ENCODE data around the gene FSCN2. TPM values are rescaled to one million over a fixed set of nuclear protein-coding genes. Genes with fewer than 3 reads are reported as not detected.

FSCN2 gene
- total RNA-seq, 1 experiment from 2014 or later: 1.6 TPM

DNA sequence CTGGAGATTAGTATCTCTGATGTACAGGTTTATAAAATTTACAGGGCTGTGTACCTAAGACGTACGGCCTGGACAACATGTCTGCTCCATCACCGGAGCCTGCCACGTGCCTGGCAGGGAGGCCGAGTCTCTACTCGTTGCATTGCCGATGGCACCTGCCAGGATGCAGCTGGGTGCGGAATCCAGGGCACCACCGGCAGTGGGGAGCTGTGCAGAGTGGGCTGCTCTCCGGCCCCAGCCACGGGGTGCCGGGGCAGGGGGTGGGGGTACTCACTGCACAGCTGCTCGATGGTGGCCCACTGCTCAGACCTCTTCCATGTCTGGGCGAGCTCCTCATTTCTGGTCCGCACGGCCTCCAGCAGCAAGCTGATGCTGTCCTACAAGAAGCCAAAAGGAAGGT is 37.1 kb downstream of the FSCN2 start:
- no peak overlapping the region for H4K8ac ChIP-seq (replicated peaks; ENCODE audit: insufficient read length, low read depth, low read length)
- H3K23ac ChIP-seq (ENCODE audit: insufficient read length, low read depth, low read length): no peak overlapping the region
- H3K4me1 ChIP-seq (ENCODE audit: insufficient read depth, low read length): no peaks in the 10 kb centered on the region
- no peak for DNase-seq
- H3K9me3 ChIP-seq (ENCODE audit: control insufficient read depth, low read depth, low read length): no peaks in the 10 kb centered on the region
- no peak overlapping the region for H4K91ac ChIP-seq (ENCODE audit: insufficient read length, low read depth, low read length)
- peaks cover 31 to 91% (median 83%) of the 10 kb centered on the region in 3 experiments; a peak in 6 of 7 replicates for H3K36me3 Mint-ChIP-seq (ENCODE audit: insufficient read depth in 1 of 3, low read depth in 3 of 3)
- H3K79me2 ChIP-seq (ENCODE audit: insufficient read depth, low read length): no peaks in the 10 kb centered on the region
- H2AFZ ChIP-seq (ENCODE audit: low read length): no peak overlapping the region
- H3K79me1 ChIP-seq (ENCODE audit: insufficient read depth, low read depth, low read length, poor library complexity, severe bottlenecking): no peaks in the 10 kb centered on the region
- no peak overlapping the region for H2AK5ac ChIP-seq (ENCODE audit: insufficient read length, low read length)
- H3K27me3 ChIP-seq (ENCODE audit: insufficient read depth, low read length): no peaks in the 10 kb centered on the region
- H3K27ac ChIP-seq (ENCODE audit: insufficient read length, low read depth, low read length): no peak overlapping the region
- TF ChIP-seq, protein P1, sequence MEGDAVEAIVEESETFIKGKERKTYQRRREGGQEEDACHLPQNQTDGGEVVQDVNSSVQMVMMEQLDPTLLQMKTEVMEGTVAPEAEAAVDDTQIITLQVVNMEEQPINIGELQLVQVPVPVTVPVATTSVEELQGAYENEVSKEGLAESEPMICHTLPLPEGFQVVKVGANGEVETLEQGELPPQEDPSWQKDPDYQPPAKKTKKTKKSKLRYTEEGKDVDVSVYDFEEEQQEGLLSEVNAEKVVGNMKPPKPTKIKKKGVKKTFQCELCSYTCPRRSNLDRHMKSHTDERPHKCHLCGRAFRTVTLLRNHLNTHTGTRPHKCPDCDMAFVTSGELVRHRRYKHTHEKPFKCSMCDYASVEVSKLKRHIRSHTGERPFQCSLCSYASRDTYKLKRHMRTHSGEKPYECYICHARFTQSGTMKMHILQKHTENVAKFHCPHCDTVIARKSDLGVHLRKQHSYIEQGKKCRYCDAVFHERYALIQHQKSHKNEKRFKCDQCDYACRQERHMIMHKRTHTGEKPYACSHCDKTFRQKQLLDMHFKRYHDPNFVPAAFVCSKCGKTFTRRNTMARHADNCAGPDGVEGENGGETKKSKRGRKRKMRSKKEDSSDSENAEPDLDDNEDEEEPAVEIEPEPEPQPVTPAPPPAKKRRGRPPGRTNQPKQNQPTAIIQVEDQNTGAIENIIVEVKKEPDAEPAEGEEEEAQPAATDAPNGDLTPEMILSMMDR (conservative IDR thresholded peaks at IDR 0.05): no peak
- no peaks in the 10 kb centered on the region for H3K4me1 Mint-ChIP-seq
- H3K56ac ChIP-seq (ENCODE audit: insufficient read length, low read depth, low read length): no peak overlapping the region
- H3K4me2 ChIP-seq (ENCODE audit: insufficient read depth, insufficient read length, low read length): no peak overlapping the region
- no peaks in the 10 kb centered on the region for H3K23me2 ChIP-seq (ENCODE audit: insufficient read length, low read depth, low read length, poor library complexity, severe bottlenecking)
- H3T11ph ChIP-seq (ENCODE audit: low read length): no peak overlapping the region
- H4K20me1 ChIP-seq (ENCODE audit: control insufficient read depth, insufficient read depth, insufficient read length): no peaks in the 10 kb centered on the region
- H2BK15ac ChIP-seq (ENCODE audit: low read depth, low read length): no peak overlapping the region
- no peaks in the 10 kb centered on the region for H3K27me3 Mint-ChIP-seq (ENCODE audit: low read depth)
- no peak overlapping the region for H3K4me3 Mint-ChIP-seq
- no CpG with 5 or more reads among the region's 16 CpGs for WGBS (ENCODE audit: extremely low coverage, insufficient read length, low lambda C conversion rate)
- H3K4ac ChIP-seq (ENCODE audit: low read depth, low read length): no peak overlapping the region
- H4K5ac ChIP-seq (ENCODE audit: insufficient read length, low read depth, low read length): no peak overlapping the region
- no peak overlapping the region for H3K9ac ChIP-seq (ENCODE audit: extremely low read depth, insufficient read length, low read length)
- H3K9me3 Mint-ChIP-seq: no peaks in the 10 kb centered on the region
- no peak overlapping the region for H3K18ac ChIP-seq (ENCODE audit: insufficient read length, low read depth, low read length)
- no peak overlapping the region for H3K14ac ChIP-seq (ENCODE audit: insufficient read depth, low read length)
- no peak overlapping the region for H2BK12ac ChIP-seq (ENCODE audit: insufficient read length, low read depth, low read length)
- no peak overlapping the region; a peak in 1 of 7 replicates for H3K27ac Mint-ChIP-seq
- H2BK20ac ChIP-seq (ENCODE audit: low read depth, low read length, poor library complexity, severe bottlenecking): no peak overlapping the region
- H2BK120ac ChIP-seq (ENCODE audit: low read depth, low read length, poor library complexity, severe bottlenecking): no peak overlapping the region
- H2BK5ac ChIP-seq (ENCODE audit: insufficient read length, low read length): no peak overlapping the region
